ENCODE results near the gene TRIM34. TPM values are rescaled to one million over a fixed set of nuclear protein-coding genes. Genes with fewer than 3 reads are reported as not detected.

TRIM34 gene
- total RNA-seq, 1 donor from 2014 or later = 7.8 TPM

GRCh38 chr11:5691964-5692361 is 67.2 kb downstream of the TRIM34 start:
- no peak overlapping the region for H3K4me3 ChIP-seq (ENCODE audit: low read depth, low read length)
- no peak for DNase-seq (ENCODE audit: low read depth)
- TF ChIP-seq CTCF (conservative IDR thresholded peaks at IDR 0.05; ENCODE audit: low read depth, low read length) = no peak

Other genes starting within 250 kb of the TRIM34 start
- not detected in 2 replicates for gene OR51M1, start 241.2 kb upstream of the TRIM34 start, total RNA-seq
- gene OR51Q1, start 202.9 kb upstream of the TRIM34 start, total RNA-seq = not detected in 2 replicates
- not detected in 2 replicates for gene OR51I1, start 183.5 kb upstream of the TRIM34 start, total RNA-seq
- not detected in 2 replicates for gene OR51I2, start 175.7 kb upstream of the TRIM34 start, total RNA-seq
- not detected in 2 replicates for gene OR52D1, start 136.3 kb upstream of the TRIM34 start, total RNA-seq
- gene UBQLN3, start 115.0 kb upstream of the TRIM34 start, total RNA-seq = not detected in 2 replicates
- gene UBQLNL, start 108.3 kb upstream of the TRIM34 start, total RNA-seq = 0.06 TPM in 1 of 2 replicates, not detected in the other
- not detected in 2 replicates for gene OR52H1, start 76.5 kb upstream of the TRIM34 start, total RNA-seq
- gene OR52B6, start 44.1 kb upstream of the TRIM34 start, total RNA-seq = not detected in 2 replicates
- gene TRIM6, start 28.4 kb upstream of the TRIM34 start, total RNA-seq = 1.4 and 6.3 TPM in 2 replicates
- 20.5 and 28.5 TPM in 2 replicates for gene TRIM5, start 60.1 kb downstream of the TRIM34 start, total RNA-seq
- 8.2 and 18.9 TPM in 2 replicates for gene TRIM22, start 64.8 kb downstream of the TRIM34 start, total RNA-seq
- not detected in 2 replicates for gene OR56B1, start 111.4 kb downstream of the TRIM34 start, total RNA-seq
- not detected in 2 replicates for gene OR52N4, start 129.2 kb downstream of the TRIM34 start, total RNA-seq
- gene OR52N5, start 158.4 kb downstream of the TRIM34 start, total RNA-seq = not detected in 2 replicates
- gene OR52N1, start 166.3 kb downstream of the TRIM34 start, total RNA-seq = not detected in 2 replicates
- not detected in 2 replicates for gene OR52N2, start 183.9 kb downstream of the TRIM34 start, total RNA-seq
- gene OR52E6, start 216.9 kb downstream of the TRIM34 start, total RNA-seq = not detected in 2 replicates
- not detected in 2 replicates for gene OR52E8, start 232.7 kb downstream of the TRIM34 start, total RNA-seq